IMR-90 (cell line): Measurements from ENCODE around the gene PIKFYVE. TPM values are rescaled to one million over a fixed set of nuclear protein-coding genes. Genes with fewer than 3 reads are reported as not detected.
"Not testable (repeated sequence)": the region's sequence is repeated elsewhere in the genome, so short reads cannot be mapped to it uniquely, and the experiment has no call there.

Experiments used
- ATAC-seq: fragments of 200-7000 bp; cut with Tn5 transposase; 2 replicates; pipeline ENCODE4 v1.9.1; 2020; ENCODE audit warnings: low read depth, mild to moderate bottlenecking, moderate library complexity
- BruUV-seq: library from RNA; stranded (reverse); fragments of 400-500 nt; replicated peaks from 2 replicates; lab custom pipeline; 2021; lab: Mats Ljungman, UMichigan
- CTCF ChIA-PET: fragments of 300-600 bp; formaldehyde crosslinking; extraction: SDS; loops from one replicate; lab custom pipeline; 2021; ENCODE audit warnings: antibody characterized with exemption; lab: Yijun Ruan, JAX
- POLR2A ChIA-PET: fragments of 300-600 bp; sonication (Branson Sonifier 250); formaldehyde crosslinking; loops from one replicate; lab custom pipeline; 2022; ENCODE audit warnings: antibody characterized with exemption; ENCODE audit not compliant: unreplicated experiment; lab: Charles Lee
- DNase-seq: peaks from one replicate; pipeline ENCODE4 v3.0.0; 2013
- H2AFZ ChIP-seq: replicated peaks from 2 replicates; pipeline ENCODE3; 2013; ENCODE audit warnings: low read length, mild to moderate bottlenecking; ENCODE audit not compliant: poor library complexity
- H2AK5ac ChIP-seq: 2 replicates; pipeline ENCODE4 v1.6.1; 2013; ENCODE audit warnings: low read depth, low read length, inconsistent platforms
- H2AK9ac ChIP-seq: replicated peaks from 2 replicates; pipeline ENCODE3; 2013; ENCODE audit warnings: mild to moderate bottlenecking, low read depth, low read length, moderate library complexity; ENCODE audit not compliant: poor library complexity
- H2BK120ac ChIP-seq: 2 replicates; pipeline ENCODE4 v1.6.1; 2013; ENCODE audit warnings: low read depth, low read length, inconsistent platforms
- H2BK15ac ChIP-seq: 3 replicates; pipeline ENCODE4 v1.6.1; 2013; ENCODE audit warnings: low read depth, low read length, inconsistent platforms
- H2BK20ac ChIP-seq: 2 replicates; pipeline ENCODE4 v1.6.1; 2013; ENCODE audit warnings: low read depth, mild to moderate bottlenecking, inconsistent platforms, low read length, moderate library complexity
- H2BK5ac ChIP-seq: 2 replicates; pipeline ENCODE4 v1.6.1; 2013; ENCODE audit warnings: mild to moderate bottlenecking, low read depth, low read length, inconsistent platforms; ENCODE audit not compliant: poor library complexity, severe bottlenecking
- H3K14ac ChIP-seq: replicated peaks from 2 replicates; pipeline ENCODE4 v1.6.1; 2013; ENCODE audit warnings: low read depth, low read length, inconsistent platforms
- H3K18ac ChIP-seq: 2 replicates; pipeline ENCODE4 v1.6.1; 2013; ENCODE audit warnings: low read depth, low read length, control low read depth
- H3K23ac ChIP-seq: 2 replicates; pipeline ENCODE4 v1.6.1; 2013; ENCODE audit warnings: low read depth, low read length, inconsistent platforms
- H3K27ac ChIP-seq: 2 replicates; pipeline ENCODE4 v1.5.1; 2013; ENCODE audit warnings: mild to moderate bottlenecking, control low read depth, low read length; ENCODE audit not compliant: insufficient read depth
- H3K27me3 ChIP-seq: 2 replicates; pipeline ENCODE4 v1.6.1; 2013; ENCODE audit warnings: low read length; ENCODE audit not compliant: control insufficient read depth, insufficient read depth
- H3K36me3 ChIP-seq: 2 replicates; pipeline ENCODE4 v1.6.1; 2013; ENCODE audit warnings: low read length, mixed read lengths; ENCODE audit not compliant: control insufficient read depth, insufficient read depth
- H3K4ac ChIP-seq: 2 replicates; pipeline ENCODE4 v1.6.1; 2013; ENCODE audit warnings: low read depth, low read length, inconsistent platforms
- H3K4me1 ChIP-seq: 2 replicates; pipeline ENCODE4 v1.6.1; 2013; ENCODE audit warnings: low read length, mixed read lengths; ENCODE audit not compliant: control insufficient read depth, insufficient read depth
- H3K4me2 ChIP-seq: 2 replicates; pipeline ENCODE4 v1.6.1; 2013; ENCODE audit warnings: low read depth, mild to moderate bottlenecking, control low read depth, low read length, moderate library complexity
- H3K4me3 ChIP-seq: 2 replicates; pipeline ENCODE4 v1.5.1; 2013; ENCODE audit warnings: low read depth, mild to moderate bottlenecking, control low read depth, low read length, moderate library complexity; ENCODE audit not compliant: insufficient read depth
- H3K56ac ChIP-seq: 2 replicates; pipeline ENCODE4 v1.6.1; 2013; ENCODE audit warnings: low read length, inconsistent platforms; ENCODE audit not compliant: insufficient read depth; ENCODE audit errors: extremely low read depth
- H3K79me1 ChIP-seq, 2 experiments: 2 replicates each; pipeline ENCODE4 v1.6.1; 2013; ENCODE audit warnings: low read length in 2 of 2, inconsistent platforms in 1 of 2, low read depth in 1 of 2
- H3K9ac ChIP-seq: 2 replicates; pipeline ENCODE4 v1.6.1; 2013; ENCODE audit warnings: low read depth, low read length, control low read depth
- H3K9me1 ChIP-seq: 2 replicates; pipeline ENCODE4 v1.6.1; 2013; ENCODE audit warnings: low read length, inconsistent platforms; ENCODE audit not compliant: insufficient read depth
- H3K9me3 ChIP-seq: 2 replicates; pipeline ENCODE4 v1.6.1; 2013; ENCODE audit warnings: low read length; ENCODE audit not compliant: control insufficient read depth, insufficient read depth
- H4K20me1 ChIP-seq: 2 replicates; pipeline ENCODE4 v1.6.1; 2013; ENCODE audit warnings: low read length, inconsistent platforms; ENCODE audit not compliant: insufficient read depth
- H4K5ac ChIP-seq: 2 replicates; pipeline ENCODE4 v1.6.1; 2013; ENCODE audit warnings: mild to moderate bottlenecking, low read depth, low read length, control low read depth
- H4K8ac ChIP-seq, 2 experiments: 2 replicates each; pipeline ENCODE4 v1.6.1; 2013; ENCODE audit warnings: low read depth in 2 of 2, low read length in 2 of 2, control low read depth in 1 of 2, inconsistent platforms in 1 of 2
- H4K91ac ChIP-seq: 2 replicates; pipeline ENCODE4 v1.6.1; 2013; ENCODE audit warnings: low read depth, low read length, inconsistent platforms; ENCODE audit not compliant: insufficient read depth
- CHD1 ChIP-seq: IDR thresholded peaks from 2 replicates; pipeline ENCODE4 v1.6.1; 2012; ENCODE audit warnings: low read depth, low read length, improper control_type of control experiment
- MAFK ChIP-seq: IDR thresholded peaks from 2 replicates; pipeline ENCODE4 v1.6.1; 2012; ENCODE audit warnings: low read depth, low read length, improper control_type of control experiment
- WGBS, 2 experiments: methylation state at CpG; one replicate each; pipeline versions ENCODE4 v1.1.5 to v1.1.7; 2013; ENCODE audit warnings: missing lambda C conversion rate in 2 of 2; ENCODE audit not compliant: insufficient read length in 1 of 2; ENCODE audit errors: extremely low coverage in 2 of 2; 5-methylcytosine and 5-hydroxymethylcytosine counted together
- dilution Hi-C: fragments of 300-500 bp; cut with HindIII; formaldehyde crosslinking; loops from one replicate; pipeline ENCODE4 v1.14.3; 2018; ENCODE audit warnings: low sequenced_read_pairs; ENCODE audit not compliant: unreplicated experiment
- in situ Hi-C: fragments of 300-500 bp; cut with MboI; formaldehyde crosslinking; loops from 3 replicates; pipeline ENCODE4 v1.14.3; 2019; ENCODE audit warnings: low sequenced_read_pairs, inconsistent platforms, mixed read lengths
- intact Hi-C: fragments of 100-400 bp; cut with micrococcal nuclease; formaldehyde crosslinking; loops from 2 replicates; pipeline ENCODE4 v1.10.0; 2022
- polyA plus RNA-seq, 3 experiments: library from polyadenylated mRNA; depleted of rRNA; stranded (reverse); fragments of >200 nt; gene quantifications; 2 replicates each; pipeline ENCODE4 v1.2.3, GENCODE V29; 2012; ENCODE audit warnings: low replicate concordance in 1 of 3
- total RNA-seq: library from RNA; depleted of rRNA; stranded (reverse); fragments of >200 nt; gene quantifications from 2 replicates; pipeline ENCODE4 v1.2.3, GENCODE V29; 2012
- TF ChIP-seq, protein P1 (sequence below): conservative IDR thresholded peaks from 2 replicates; pipeline ENCODE4 v1.5.1; 2012; ENCODE audit warnings: mild to moderate bottlenecking, low read depth, low read length, improper control_type of control experiment

PIKFYVE gene
- total and polyA plus RNA-seq, 2 of the 4 experiments (the other 2 are of a cell fraction), result 9.3 to 34.6 TPM

DNA sequence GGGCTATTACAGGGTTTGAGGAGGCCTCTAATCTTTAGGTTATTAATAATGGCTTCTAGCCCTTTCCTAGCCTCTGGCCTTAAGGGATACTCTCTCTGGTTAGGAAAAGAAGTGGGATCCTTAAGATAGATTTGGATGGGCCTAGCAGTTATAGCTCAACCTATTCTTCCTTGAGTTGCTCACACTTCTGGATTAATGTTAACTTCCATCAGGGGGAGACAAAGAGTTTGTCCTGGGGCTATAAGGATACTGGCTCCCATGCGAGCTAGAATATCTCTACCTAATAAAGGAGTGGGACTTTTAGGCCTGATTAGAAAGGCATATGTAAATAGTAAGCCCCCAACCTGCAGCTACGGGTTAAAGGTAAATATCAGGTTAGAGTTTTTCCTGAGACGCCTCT lies 126.2 kb downstream of the PIKFYVE start:
- no peak overlapping the region for H3K56ac ChIP-seq
- H2AK9ac ChIP-seq, result no peak overlapping the region
- H3K27ac ChIP-seq, result no peak overlapping the region
- TF ChIP-seq MAFK (no peak), CHD1 (no peak)
- TF ChIP-seq, protein P1, sequence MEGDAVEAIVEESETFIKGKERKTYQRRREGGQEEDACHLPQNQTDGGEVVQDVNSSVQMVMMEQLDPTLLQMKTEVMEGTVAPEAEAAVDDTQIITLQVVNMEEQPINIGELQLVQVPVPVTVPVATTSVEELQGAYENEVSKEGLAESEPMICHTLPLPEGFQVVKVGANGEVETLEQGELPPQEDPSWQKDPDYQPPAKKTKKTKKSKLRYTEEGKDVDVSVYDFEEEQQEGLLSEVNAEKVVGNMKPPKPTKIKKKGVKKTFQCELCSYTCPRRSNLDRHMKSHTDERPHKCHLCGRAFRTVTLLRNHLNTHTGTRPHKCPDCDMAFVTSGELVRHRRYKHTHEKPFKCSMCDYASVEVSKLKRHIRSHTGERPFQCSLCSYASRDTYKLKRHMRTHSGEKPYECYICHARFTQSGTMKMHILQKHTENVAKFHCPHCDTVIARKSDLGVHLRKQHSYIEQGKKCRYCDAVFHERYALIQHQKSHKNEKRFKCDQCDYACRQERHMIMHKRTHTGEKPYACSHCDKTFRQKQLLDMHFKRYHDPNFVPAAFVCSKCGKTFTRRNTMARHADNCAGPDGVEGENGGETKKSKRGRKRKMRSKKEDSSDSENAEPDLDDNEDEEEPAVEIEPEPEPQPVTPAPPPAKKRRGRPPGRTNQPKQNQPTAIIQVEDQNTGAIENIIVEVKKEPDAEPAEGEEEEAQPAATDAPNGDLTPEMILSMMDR, result peak; percentile 22
- no peak for ATAC-seq
- no peak overlapping the region for H2BK15ac ChIP-seq
- in situ Hi-C loops (loop anchor here (25.0 kb wide), 2 partner anchors 1170 to 1570 kb away; no protein-coding TSS in a partner anchor), intact Hi-C loops (no loop called here), dilution Hi-C loops (no loop called here)
- H3K14ac ChIP-seq, result no peak overlapping the region
- no peak overlapping the region for H4K91ac ChIP-seq
- no peak overlapping the region for H3K4ac ChIP-seq
- H3K18ac ChIP-seq, result no peak overlapping the region
- H3K9me1 ChIP-seq, result no peaks in the 10 kb centered on the region
- H3K4me3 ChIP-seq, result no peak overlapping the region
- no peak for DNase-seq
- no TSS peak for BruUV-seq
- no peak overlapping the region for H3K23ac ChIP-seq
- H3K9me3 ChIP-seq, result no peaks in the 10 kb centered on the region; the same call in 1 of the 2 replicates
- H3K27me3 ChIP-seq, result no peaks in the 10 kb centered on the region
- H2BK20ac ChIP-seq, result no peak overlapping the region
- H3K4me2 ChIP-seq, result no peak overlapping the region
- no CpG with 5 or more reads among the region's 3 CpGs for WGBS, 2 experiments
- CTCF ChIA-PET, result no interaction called here
- no peaks in the 10 kb centered on the region for H3K79me1 ChIP-seq
- H2AFZ ChIP-seq, result no peak overlapping the region
- no peaks in the 10 kb centered on the region for H4K20me1 ChIP-seq
- POLR2A ChIA-PET, result no interaction called here
- H3K9ac ChIP-seq, result no peak overlapping the region
- H3K36me3 ChIP-seq, result no peaks in the 10 kb centered on the region
- H4K8ac ChIP-seq, result no peak overlapping the region
- H4K5ac ChIP-seq, result no peak overlapping the region
- no peak overlapping the region for H2BK120ac ChIP-seq
- H2BK5ac ChIP-seq, result no peak overlapping the region
- H3K4me1 ChIP-seq, result no peaks in the 10 kb centered on the region
- H2AK5ac ChIP-seq, result no peak overlapping the region

DNA sequence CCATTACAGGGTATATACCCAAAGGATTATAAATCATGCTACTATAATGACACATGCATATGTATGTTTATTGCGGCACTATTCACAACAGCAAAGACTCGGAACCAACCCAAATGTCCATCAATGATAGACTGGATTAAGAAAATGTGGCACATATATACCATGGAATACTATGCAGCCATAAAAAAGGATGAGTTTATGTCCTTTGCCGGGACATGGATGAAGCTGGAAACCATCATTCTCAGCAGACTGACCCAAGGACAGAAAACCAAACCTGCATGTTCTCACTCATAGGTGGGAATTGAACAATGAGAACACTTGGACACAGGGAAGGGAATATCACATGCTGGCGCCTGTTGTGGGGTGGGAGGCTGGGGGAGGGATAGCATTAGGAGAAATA lies 130.7 kb downstream of the PIKFYVE start:
- H3K79me1 ChIP-seq, H3K56ac ChIP-seq, DNase-seq, BruUV-seq, H3K18ac ChIP-seq, H3K9ac ChIP-seq, H2AFZ ChIP-seq, H2BK5ac ChIP-seq, H3K27me3 ChIP-seq, H4K20me1 ChIP-seq, H2AK9ac ChIP-seq, H2BK15ac ChIP-seq, H4K8ac ChIP-seq, H3K4ac ChIP-seq, H3K9me1 ChIP-seq, H2AK5ac ChIP-seq, H2BK120ac ChIP-seq, H3K9me3 ChIP-seq, H4K91ac ChIP-seq, dilution Hi-C loops, H2BK20ac ChIP-seq, H4K5ac ChIP-seq, POLR2A ChIA-PET, H3K4me3 ChIP-seq, H3K14ac ChIP-seq, CTCF ChIA-PET, H3K36me3 ChIP-seq, H3K23ac ChIP-seq, ATAC-seq, H3K4me2 ChIP-seq, H3K27ac ChIP-seq, H3K4me1 ChIP-seq: not testable (repeated sequence)
- WGBS, 2 experiments, result no CpG with 5 or more reads among the region's 4 CpGs
- in situ Hi-C loops, result loop anchor here (25.0 kb wide), 2 partner anchors 1166 to 1566 kb away; no protein-coding TSS in a partner anchor
- intact Hi-C loops, result loop anchor here (5.0 kb wide), 1 partner anchor 1801 kb away; no protein-coding TSS in a partner anchor
